MM.1S (cell line): Measurements from ENCODE around the gene VPS35.

Source experiments
- DNase-seq: peaks from one replicate; pipeline ENCODE4 v3.0.0-alpha.2; 2015
- H2AFZ ChIP-seq: fragments of 300-600 bp; sonication (generic); 2 replicates; pipeline ENCODE4 v1.6.0; 2016; ENCODE audit warnings: antibody characterized with exemption, low read length
- H3F3A ChIP-seq: fragments of 300-600 bp; sonication (generic); 2 replicates; pipeline ENCODE4 v1.6.1; 2016; ENCODE audit warnings: mild to moderate bottlenecking, antibody characterized with exemption, low read length, moderate library complexity, mixed read lengths; ENCODE audit not compliant: insufficient read depth
- H3K27ac ChIP-seq: fragments of 300-600 bp; sonication (generic); 2 replicates; pipeline ENCODE4 v1.5.1; 2016; ENCODE audit warnings: mild to moderate bottlenecking, low read length
- H3K27me3 ChIP-seq: fragments of 300-600 bp; sonication (generic); replicated peaks from 2 replicates; pipeline ENCODE4 v1.6.0; 2016; ENCODE audit warnings: low read length; ENCODE audit not compliant: insufficient read depth
- H3K36me3 ChIP-seq: fragments of 300-600 bp; sonication (generic); replicated peaks from 2 replicates; pipeline ENCODE4 v1.6.1; 2016; ENCODE audit warnings: mild to moderate bottlenecking, low read length, mixed read lengths; ENCODE audit not compliant: insufficient read depth
- H3K4me1 ChIP-seq: fragments of 300-600 bp; sonication (generic); 2 replicates; pipeline ENCODE4 v1.6.1; 2016; ENCODE audit warnings: low read length, mixed read lengths
- H3K4me2 ChIP-seq: fragments of 300-600 bp; sonication (generic); 2 replicates; pipeline ENCODE4 v1.6.0; 2016; ENCODE audit warnings: low read depth, low read length
- H3K4me3 ChIP-seq: fragments of 300-600 bp; sonication (generic); 2 replicates; pipeline ENCODE4 v1.5.1; 2016; ENCODE audit warnings: low read length, mixed read lengths
- H3K79me2 ChIP-seq: fragments of 300-600 bp; sonication (generic); 2 replicates; pipeline ENCODE4 v1.6.1; 2016; ENCODE audit warnings: mixed run types, low read length, mixed read lengths
- H3K9ac ChIP-seq: fragments of 300-600 bp; sonication (generic); 2 replicates; pipeline ENCODE4 v1.6.1; 2016; ENCODE audit warnings: low read length, mixed read lengths
- H3K9me2 ChIP-seq: fragments of 300-600 bp; sonication (generic); replicated peaks from 2 replicates; pipeline ENCODE4 v1.6.1; 2016; ENCODE audit warnings: mild to moderate bottlenecking, low read length, mixed read lengths; ENCODE audit not compliant: insufficient read depth
- H3K9me3 ChIP-seq: fragments of 300-600 bp; sonication (generic); replicated peaks from 2 replicates; pipeline ENCODE4 v1.6.1; 2016; ENCODE audit warnings: mild to moderate bottlenecking, low read length, mixed read lengths; ENCODE audit not compliant: insufficient read depth
- H4K20me1 ChIP-seq: fragments of 300-600 bp; sonication (generic); 2 replicates; pipeline ENCODE4 v1.6.1; 2016; ENCODE audit warnings: mild to moderate bottlenecking, low read length, moderate library complexity, mixed read lengths; ENCODE audit not compliant: insufficient read depth
- CTCF ChIP-seq: fragments of 300-600 bp; sonication (generic); IDR thresholded peaks from 2 replicates; pipeline ENCODE4 v1.5.1; 2016; ENCODE audit warnings: antibody characterized with exemption, low read length, mixed read lengths
- EZH2 ChIP-seq: fragments of 300-600 bp; sonication (generic); optimal IDR thresholded peaks from 2 replicates; pipeline ENCODE3; 2017; ENCODE audit warnings: low read depth, mild to moderate bottlenecking, antibody characterized with exemption, low read length, mixed read lengths
- EZH2phosphoT487 ChIP-seq: fragments of 300-600 bp; sonication (generic); IDR thresholded peaks from 2 replicates; pipeline ENCODE4 v1.6.1; 2018; ENCODE audit warnings: antibody characterized with exemption, low read length

VPS35 gene

DNA sequence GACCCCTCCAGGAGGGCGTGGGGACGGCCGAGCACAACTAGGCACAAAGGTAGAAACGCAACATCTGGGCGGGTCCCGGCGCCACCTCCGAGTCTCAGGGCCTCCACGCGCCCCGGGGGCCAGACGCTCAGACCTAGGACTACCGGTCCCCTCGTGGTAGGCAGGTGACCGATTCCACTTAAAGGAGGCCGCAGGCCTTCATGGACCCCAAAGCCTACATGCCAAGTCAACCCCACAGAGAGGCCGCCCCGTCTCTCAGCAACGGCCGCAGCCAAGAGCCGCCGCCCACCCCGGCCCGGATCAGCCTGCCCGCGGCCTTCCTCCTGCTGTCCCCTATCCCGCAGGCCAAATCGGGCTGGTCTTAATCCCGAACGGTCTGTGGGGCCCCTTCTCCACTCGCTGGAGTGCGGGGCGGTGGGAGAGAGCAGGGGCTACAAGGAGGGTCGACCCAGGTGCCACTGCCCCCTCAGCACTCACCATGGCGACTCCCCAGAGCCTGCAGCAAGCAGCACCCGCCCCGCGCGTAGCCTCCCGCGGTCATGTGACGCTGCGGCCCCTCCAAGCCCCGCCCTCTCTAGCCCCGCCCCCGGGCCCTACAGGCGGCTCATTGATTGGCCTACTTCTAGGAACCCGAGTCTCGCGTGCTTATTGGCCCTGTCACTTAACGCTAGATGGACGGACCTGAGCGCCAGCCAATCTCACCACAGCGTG is at the start of gene VPS35:
Gene VPS35 (minus strand): TSS at position 525 of the 711 bp plus-strand sequence. CDS start 45 bp downstream, at position 480.
- TF ChIP-seq EZH2 (no peak), CTCF (no peak; the same call in none of the 2 replicates), EZH2phosphoT487 (no peak)
- Histone ChIP-seq H3K4me3 (peak within 1 kb of the TSS; percentile 88), H3F3A (peaks cover 21% of the 10 kb centered on the region), H3K27ac (peak within 1 kb of the TSS; percentile 77), H3K9ac (peak within 1 kb of the TSS; percentile 81), H3K36me3 (peaks cover 3% of the 10 kb centered on the region; the same call in 1 of the 2 replicates), H2AFZ (peak within 1 kb of the TSS; percentile 88), H3K9me3 (no peaks in the 10 kb centered on the region), H3K9me2 (no peaks in the 10 kb centered on the region), H3K27me3 (no peaks in the 10 kb centered on the region), H3K4me2 (peak within 1 kb of the TSS; percentile 86), H4K20me1 (peaks cover 21% of the 10 kb centered on the region), H3K79me2 (peaks cover 79% of the 10 kb centered on the region), H3K4me1 (peaks cover 25% of the 10 kb centered on the region)
- peak; percentile 99 for DNase-seq

GRCh38 chr16:46737621-46738214 is 48.7 kb upstream of the VPS35 start:
- H3K79me2 ChIP-seq = no peaks in the 10 kb centered on the region
- no peak overlapping the region for H3K4me2 ChIP-seq
- H3F3A ChIP-seq = no peaks in the 10 kb centered on the region
- no peak overlapping the region for H3K4me3 ChIP-seq
- H2AFZ ChIP-seq = no peak overlapping the region
- no peak for TF ChIP-seq EZH2
- no peak for TF ChIP-seq EZH2phosphoT487
- no peak for TF ChIP-seq CTCF
- DNase-seq = no peak
- H3K9ac ChIP-seq = no peak overlapping the region
- H4K20me1 ChIP-seq = no peaks in the 10 kb centered on the region
- no peaks in the 10 kb centered on the region for H3K36me3 ChIP-seq
- no peaks in the 10 kb centered on the region for H3K9me3 ChIP-seq
- H3K9me2 ChIP-seq = no peaks in the 10 kb centered on the region
- H3K27ac ChIP-seq = no peak overlapping the region
- no peaks in the 10 kb centered on the region for H3K27me3 ChIP-seq
- H3K4me1 ChIP-seq = 0 out of 2 replicates have a peak, but pooled peaks cover 3% of the 10 kb centered on the region

DNA sequence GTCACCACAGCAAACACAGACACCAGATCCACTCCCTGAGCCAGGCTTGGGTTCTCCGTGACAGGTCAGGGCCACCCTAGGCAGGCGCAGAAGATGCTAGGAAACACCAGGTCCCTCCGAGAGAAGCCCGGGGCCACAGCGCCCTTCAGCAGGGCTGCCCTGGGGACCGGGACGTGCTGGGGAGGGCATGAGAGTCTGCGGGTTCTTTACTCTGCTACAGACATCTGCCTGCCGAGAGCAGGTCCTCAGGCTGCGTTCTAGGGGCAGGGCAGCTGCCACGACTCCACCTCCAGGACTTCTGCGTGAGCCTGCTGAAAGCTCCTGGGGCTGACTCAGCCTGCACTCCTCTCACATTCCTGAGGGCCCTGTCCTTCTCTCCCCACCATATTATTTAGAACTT is 47.7 kb upstream of the VPS35 start:
- H3K4me1 ChIP-seq = 0 out of 2 replicates have a peak, but pooled peaks cover 3% of the 10 kb centered on the region
- DNase-seq = no peak
- H3K27ac ChIP-seq = no peak overlapping the region
- TF ChIP-seq CTCF = no peak
- no peak for TF ChIP-seq EZH2
- no peak for TF ChIP-seq EZH2phosphoT487
- no peaks in the 10 kb centered on the region for H3K79me2 ChIP-seq
- no peaks in the 10 kb centered on the region for H3K27me3 ChIP-seq
- H3K9ac ChIP-seq = no peak overlapping the region
- H3K4me3 ChIP-seq = no peak overlapping the region
- no peaks in the 10 kb centered on the region for H4K20me1 ChIP-seq
- no peaks in the 10 kb centered on the region for H3K36me3 ChIP-seq
- H3F3A ChIP-seq = no peaks in the 10 kb centered on the region
- no peaks in the 10 kb centered on the region for H3K9me3 ChIP-seq
- H3K4me2 ChIP-seq = no peak overlapping the region
- H2AFZ ChIP-seq = no peak overlapping the region
- no peaks in the 10 kb centered on the region for H3K9me2 ChIP-seq
